ENCODE results near the gene ZMYM2.

Gene ZMYM2

DNA sequence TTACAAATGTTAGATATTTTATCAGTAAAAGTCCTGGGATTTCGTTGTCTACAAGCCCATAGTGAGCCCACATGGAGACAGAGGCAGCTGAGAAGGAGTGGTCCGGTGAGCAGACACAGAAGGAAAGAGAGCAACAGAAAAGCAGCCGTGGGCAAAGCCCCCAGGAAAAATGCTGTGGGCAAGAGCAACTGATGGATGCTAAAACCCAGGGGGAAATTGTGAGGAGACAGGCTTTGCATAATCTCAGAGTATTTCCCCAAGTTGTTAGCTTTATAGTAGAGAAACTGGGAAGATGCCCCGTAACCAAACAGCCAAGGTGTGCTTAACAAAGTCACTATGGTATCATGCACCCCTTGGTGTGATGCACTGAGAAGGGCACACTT, 167.2 kb downstream of the ZMYM2 start:
- intact Hi-C loops (cut with DNase I) = loop anchor here (5.0 kb wide), 1 partner anchor 37 kb away; the partner anchor contains the start of gene GJA3
- DNase-seq = no peak

DNA sequence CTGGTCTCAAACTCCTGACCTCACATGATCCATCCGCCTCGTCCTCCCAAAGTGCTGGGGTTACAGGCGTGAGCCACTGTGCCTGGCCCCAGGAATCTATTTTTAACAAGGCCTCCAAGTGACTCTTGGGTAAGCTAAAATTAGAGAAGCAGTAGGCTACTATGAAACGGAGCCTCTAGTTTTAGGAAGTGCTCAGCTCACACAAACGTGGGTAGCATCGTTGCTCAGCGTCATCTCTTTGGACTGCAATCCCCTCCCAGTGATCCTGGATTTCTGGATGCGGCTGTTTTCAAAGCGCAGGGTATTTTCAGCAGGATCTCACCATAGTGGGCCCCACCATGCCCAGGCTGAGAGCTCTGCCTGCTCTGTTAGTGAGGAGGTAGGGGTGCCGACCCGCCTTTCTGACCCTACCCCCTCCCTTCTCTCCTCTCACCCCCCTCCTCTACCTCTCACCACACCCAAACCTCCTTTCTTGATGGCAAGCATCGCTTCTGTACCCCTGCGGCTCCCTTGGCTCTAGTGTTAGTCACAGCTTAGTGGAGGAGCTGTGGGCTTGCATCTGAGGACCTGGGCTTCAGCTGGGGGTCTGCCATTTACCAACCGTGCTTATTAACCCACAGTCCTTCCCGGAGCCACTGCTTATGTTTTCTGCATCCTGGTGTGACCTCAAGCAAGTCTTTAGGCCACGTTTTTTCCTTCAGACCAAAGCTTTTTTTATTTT, 168.2 kb downstream of the ZMYM2 start:
- intact Hi-C loops (cut with DNase I) = loop anchor here (5.0 kb wide), 1 partner anchor 36 kb away; the partner anchor contains the start of gene GJA3
- DNase-seq = no peak

DNA sequence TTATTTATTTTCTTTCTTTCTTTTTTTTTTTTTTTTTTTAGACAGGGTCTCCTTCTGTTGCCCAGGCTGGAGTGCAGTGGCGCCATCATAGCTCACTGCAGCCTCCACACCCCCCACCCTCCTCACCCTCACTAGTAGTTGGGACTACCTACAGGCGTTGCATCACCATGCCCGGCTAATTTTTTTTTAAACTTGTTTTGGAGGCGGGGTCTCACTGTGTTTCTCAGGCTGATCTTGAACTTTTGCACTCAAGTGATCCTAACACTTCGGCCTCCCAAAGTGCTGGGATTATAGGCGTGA, 168.7 kb downstream of the ZMYM2 start:
- no peak for DNase-seq
- intact Hi-C loops (cut with DNase I) = loop anchor here (5.0 kb wide), 1 partner anchor 35 kb away; the partner anchor contains the start of gene GJA3

DNA sequence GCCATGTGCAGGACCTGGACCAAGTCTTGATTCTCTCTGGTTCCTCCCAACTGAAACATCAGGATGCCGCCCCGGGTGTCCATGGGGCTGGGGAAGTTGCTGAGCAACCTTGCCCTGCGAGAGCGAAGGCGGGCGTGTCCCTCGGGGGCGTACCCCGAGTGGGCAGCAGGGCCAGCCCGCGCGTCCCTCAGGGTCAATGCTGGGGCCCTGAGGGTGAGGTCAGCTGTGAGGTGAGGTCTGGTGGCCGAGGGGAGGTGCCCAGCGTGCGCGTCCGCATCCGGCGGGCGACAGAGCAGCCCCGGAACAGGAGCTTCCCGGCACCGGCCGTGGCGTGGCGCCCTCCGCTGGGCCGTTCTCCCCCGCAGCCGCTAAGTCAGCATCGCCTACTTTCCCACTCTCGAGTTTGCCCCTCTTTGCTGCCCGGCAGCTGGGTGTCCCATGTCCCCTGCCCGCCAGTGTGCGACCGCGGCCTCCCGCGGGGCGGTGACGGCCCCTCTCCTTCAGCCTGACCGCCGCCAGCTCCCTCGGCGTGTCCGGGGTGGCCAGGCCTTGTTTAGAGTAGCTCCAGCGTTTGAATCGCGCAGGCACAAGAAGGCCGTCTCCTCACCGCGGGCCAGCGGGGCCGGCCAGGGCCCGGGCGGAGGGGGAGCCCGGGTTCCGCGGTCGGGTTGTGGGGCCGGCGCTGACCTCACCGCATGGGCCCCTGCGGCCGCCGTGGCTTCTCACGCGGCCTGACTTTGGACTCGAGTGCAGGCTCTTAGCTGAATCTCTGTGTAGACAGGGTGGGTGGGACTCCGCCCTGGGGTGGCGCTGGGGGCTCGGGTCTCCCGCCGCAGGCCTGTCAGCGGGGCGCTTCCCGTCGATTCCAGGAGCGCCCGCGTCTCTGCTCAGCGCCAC, 169.3 kb downstream of the ZMYM2 start:
- peak; percentile 35 to 90 (median 72) for DNase-seq
- intact Hi-C loops (cut with DNase I) = loop anchor here (5.0 kb wide), 1 partner anchor 34 kb away; the partner anchor contains the start of gene GJA3

DNA sequence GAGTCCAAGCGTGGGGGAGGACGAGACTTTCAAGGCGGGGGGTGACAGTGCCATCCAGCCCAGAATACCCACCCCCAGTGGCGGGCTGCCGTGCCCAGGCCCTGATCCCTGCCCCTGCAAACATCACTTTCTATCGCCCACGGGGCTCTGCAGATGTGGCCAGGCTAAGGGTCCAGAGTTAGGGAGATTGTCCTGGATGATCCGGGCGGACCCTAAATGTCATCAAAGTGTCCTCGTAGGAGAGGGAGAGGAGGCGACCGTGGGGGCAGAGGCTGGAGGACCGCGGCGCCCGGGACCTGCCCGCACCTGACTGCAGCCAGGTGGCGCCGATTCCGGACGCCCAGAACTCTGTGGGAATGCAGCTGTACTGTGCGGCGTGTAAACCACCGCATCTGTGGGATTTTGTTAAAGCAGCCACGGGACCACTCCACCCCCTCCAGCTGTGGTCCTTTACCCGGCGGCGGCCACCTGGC, 170.0 kb downstream of the ZMYM2 start:
- intact Hi-C loops (cut with DNase I) = loop anchor here (5.0 kb wide), 1 partner anchor 34 kb away; the partner anchor contains the start of gene GJA3

DNA sequence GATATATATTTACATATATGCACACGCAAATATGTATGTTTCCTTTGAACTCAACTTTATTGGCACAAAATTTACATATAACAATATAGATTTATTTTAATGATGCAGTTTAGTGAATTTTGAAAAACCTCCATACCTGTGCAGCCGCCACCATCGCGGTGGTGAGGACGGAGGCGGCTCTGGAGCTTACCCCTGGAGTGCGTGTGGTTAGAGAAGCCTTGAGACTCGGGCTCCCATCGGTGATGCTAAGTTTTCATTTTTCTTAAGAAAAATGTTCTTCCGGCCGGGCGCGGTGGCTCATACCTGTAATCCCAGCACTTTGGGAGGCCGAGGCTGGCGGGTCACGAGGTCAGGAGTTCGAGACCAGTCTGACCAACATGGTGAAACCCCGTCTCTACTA, 170.5 kb downstream of the ZMYM2 start:
- intact Hi-C loops (cut with DNase I) = loop anchor here (5.0 kb wide), 1 partner anchor 33 kb away; the partner anchor contains the start of gene GJA3
- DNase-seq = no peak

More for the DNA sequence above, 170.0 kb downstream of the ZMYM2 start:
- peak in 4 of 42 donors; percentile 18 to 46 (median 28) for DNase-seq

DNA sequence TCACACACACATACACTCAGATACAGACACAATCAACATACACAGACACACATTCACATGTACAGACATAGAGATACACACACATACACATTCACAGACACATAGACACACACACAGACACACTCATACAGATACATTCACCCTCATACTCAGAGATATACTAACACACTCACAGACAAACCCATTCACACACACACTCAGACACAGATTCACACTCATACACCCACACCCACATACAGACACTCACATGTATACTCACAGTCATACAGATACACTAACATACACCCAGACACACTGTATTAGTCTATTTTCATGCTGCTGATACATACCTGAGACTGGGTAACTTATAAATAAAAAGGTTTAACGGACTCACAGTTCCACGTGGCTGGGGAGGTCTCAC, 171.5 kb downstream of the ZMYM2 start:
- DNase-seq = no peak
- intact Hi-C loops (cut with DNase I) = no loop called here

DNA sequence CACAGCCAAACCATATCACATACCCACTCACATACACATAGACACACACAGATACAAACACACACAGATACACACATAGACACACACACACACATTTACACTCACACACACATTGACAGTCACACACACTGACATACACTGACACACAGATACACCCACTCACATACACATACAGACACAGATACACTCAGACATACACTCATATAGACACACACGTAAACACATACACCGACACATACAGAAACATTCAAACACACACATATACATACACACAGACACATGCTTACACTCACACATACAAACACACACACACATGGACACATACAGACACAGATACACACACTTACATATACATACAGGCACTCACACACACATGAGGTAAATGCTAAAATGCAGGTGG, 172.1 kb downstream of the ZMYM2 start:
- DNase-seq = no peak
- intact Hi-C loops (cut with DNase I) = no loop called here

DNA sequence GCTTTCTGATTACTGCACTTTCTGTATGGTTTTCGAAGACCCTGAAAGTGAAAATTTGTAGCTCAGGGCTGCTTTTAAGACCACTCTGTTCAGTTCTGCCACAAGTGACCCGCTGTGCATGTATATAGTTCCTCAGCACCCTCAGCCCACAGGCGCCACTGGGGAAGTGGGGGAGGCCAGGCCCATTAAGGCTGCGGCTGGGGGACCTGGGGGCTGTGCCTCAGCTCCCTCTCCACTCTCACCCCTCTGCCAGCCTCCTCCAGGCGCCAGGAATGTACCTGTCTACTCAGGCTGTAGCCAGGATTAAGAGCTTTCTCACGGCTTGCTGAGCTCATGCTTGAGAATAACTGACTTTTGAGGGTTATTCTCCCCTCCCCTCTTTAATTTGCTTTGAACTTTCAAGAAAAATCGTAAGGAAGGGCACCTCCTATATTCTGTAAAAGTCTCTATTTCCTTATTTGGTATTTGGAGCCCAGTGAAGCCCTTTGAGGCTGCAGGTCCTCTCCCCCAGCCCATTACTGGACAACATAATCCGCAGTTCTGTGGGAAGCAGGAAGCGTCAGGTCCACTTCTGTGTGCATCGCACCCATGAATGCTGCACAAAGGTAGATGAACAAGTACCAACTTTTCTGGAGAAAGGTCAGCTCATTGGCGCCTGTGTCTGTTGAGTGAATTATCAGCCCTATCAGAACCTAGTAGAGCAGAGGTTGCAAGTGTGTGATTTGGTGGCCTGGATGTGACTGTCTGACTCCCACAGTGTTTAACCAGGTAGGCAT, 172.7 kb downstream of the ZMYM2 start:
- peak in 1 of 42 donors; percentile 28 for DNase-seq
- intact Hi-C loops (cut with DNase I) = no loop called here

DNA sequence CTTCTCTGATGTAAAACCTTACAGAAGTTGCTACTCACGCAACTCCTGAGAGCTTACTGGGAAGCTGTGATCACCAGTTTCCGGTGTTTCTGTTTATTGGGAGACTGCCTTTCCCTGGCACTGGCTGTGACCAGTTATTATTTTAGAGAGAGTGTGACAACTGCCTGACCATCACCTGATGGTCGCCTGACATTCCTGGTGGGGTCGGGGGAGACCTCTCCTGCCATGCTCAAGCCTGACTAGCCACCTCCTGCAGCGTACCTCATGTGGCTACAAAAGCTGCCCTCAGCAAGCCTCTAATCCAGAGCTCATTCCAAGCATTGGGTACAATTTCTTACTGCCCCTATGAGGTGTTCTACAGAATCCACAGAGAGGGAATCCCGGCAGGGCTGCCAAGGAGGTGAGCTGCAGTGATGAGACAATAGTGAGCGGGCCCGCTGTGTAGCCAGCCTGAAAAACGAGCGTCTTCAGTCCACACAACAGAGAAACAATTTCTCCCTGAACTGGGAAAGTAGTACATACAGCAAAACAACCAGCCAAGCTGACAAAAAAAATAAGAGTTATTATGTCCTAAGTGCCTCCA, 173.6 kb downstream of the ZMYM2 start:
- intact Hi-C loops (cut with DNase I) = no loop called here
- DNase-seq = peak in 1 of 42 donors; percentile 13

DNA sequence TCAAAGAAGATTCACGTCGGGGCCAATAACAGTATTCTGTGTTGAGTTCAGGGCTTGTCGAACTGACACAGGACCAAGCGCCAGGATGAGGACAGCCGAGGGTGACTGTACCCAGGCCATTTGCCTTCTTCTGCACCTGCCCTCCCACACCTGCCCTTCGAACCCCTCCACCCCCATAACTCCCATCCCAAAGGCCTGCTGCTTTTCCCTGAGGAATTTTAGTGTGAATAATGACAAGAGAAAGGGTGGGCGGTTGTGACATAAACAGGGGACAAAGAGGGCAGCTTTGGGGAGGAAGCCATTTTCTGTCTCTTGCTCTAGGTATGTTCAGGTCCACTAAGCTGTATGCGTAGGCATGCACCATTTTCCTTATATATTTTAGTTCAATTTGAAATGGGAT, 176.2 kb downstream of the ZMYM2 start:
- no peak for DNase-seq
- intact Hi-C loops (cut with DNase I) = no loop called here

DNA sequence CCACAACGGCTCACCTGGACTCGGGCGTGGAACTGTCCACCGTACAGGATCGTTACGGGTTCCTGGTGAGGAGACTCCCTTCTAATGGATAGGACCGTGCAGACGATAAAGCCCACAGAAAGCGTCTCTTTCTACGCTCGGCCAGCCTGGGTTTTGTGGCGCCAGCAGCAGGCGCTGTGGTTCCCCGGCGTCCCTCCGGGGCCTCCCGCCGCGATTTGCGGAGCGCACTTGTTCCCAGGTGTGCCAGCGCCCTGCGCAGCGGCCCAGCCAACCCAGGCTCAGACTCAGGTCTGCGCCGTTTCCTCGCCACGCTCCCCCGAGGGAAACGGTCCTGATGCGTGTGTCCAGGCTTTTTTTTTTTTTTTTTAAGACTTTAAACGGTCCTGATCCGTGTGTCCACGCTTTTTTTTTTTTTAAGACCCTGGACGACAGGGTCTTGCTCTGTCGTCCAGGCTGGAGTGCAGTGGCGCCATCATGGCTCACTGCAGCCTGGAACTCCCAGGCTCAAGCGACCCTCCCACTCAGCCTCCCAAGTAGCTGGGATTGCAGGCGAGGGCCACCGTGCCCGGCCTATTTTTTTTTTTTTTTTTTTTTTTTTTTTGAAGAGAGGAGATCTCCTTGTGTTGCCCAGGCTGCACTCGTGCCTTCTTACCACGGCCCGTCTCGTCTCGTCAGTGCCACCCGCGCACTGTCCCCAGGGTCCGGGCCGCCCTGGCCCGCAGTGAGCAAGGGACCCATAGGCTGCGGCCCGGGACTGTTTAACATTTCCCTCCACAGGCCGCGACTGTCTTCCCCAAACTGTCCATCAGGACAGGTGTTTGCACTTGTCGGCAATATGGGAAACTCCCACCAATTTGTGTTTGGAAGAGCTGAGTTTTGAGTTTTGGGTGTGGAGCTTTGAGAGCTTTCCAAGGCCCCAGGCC, 178.5 kb downstream of the ZMYM2 start:
- intact Hi-C loops (cut with DNase I) = no loop called here
- peak in 27 of 42 donors; percentile 15 to 69 (median 50) for DNase-seq

DNA sequence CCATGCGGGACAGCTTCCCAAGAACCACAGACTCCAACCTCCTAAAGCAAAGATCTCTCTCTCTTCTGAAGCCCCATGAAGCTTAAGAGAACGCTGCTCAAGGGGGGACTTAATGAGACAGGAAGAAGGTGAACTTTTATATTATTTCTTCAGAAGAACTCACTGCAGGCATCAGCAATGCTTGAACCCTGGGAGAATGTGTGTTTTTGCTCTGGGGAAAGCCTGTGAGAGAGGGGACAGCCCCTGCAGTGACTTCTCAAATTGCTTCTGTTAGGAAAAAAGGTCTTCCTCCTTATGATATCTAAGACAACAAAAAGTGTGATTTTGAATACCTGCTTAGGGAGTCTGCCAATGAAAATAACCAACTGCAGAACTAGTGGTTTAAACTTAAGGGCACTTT, 179.3 kb downstream of the ZMYM2 start:
- DNase-seq = no peak
- intact Hi-C loops (cut with DNase I) = no loop called here

DNA sequence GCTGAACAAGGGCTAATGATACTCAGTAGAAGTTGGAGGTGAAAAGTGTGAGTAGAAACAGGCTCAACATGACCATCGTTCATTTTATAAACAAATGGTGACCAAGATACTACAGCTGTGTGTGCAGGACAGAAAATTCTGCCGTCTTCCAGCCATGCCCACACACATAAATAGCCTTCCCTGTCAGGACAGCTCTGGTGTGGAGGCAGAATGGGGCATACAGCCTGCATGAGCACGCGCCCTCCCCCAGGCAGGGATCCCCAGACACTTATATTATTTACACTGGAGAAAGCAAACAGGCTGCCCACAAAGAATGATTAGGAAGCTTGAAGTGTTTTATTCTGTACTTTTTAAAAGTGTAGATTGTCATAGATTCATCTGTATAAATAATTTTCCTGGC, 182.0 kb downstream of the ZMYM2 start:
- intact Hi-C loops (cut with DNase I) = no loop called here
- DNase-seq = peak in 1 of 42 donors; percentile 9
